Tibial artery (tissue), 4 donors: Measurements from ENCODE around the gene TMEM45B.

Experiments
- DNase-seq, 2 donors: peaks; one replicate each; pipeline ENCODE4 v3.0.0-alpha.2; 2019
- H3K27ac ChIP-seq, 2 donors: fragments of 200-600 bp; sonication (generic) in 1 of 2; 1 replicate in 1 of 2; 2 replicates in 1 of 2; pipeline ENCODE4 v1.5.1; 2018 to 2019; ENCODE audit warnings: mild to moderate bottlenecking in 1 of 2
- H3K27me3 ChIP-seq, 2 donors: fragments of 200-600 bp; sonication (generic) in 1 of 2; one replicate each; pipeline versions ENCODE4 v1.5.1 to v1.6.0; 2016 to 2019
- H3K36me3 ChIP-seq, 3 donors: fragments of 200-600 bp; sonication (generic) in 2 of 3; one replicate each; pipeline ENCODE4 v1.5.1; 2016 to 2019; ENCODE audit warnings: mild to moderate bottlenecking in 2 of 3
- H3K4me1 ChIP-seq, 4 donors: fragments of 200-600 bp; sonication (generic) in 2 of 4; 1 replicate in 3 of 4; 2 replicates in 1 of 4; pipeline ENCODE4 v1.5.1; 2016 to 2019
- H3K4me3 ChIP-seq, 2 donors: fragments of 200-600 bp; sonication (generic) in 1 of 2; 1 replicate in 1 of 2; 2 replicates in 1 of 2; pipeline ENCODE4 v1.5.1; 2018 to 2019; ENCODE audit warnings: mild to moderate bottlenecking in 2 of 2
- H3K9me3 ChIP-seq, 3 donors: fragments of 200-600 bp; sonication (generic) in 1 of 3; one replicate each; pipeline ENCODE4 v1.5.1; 2016 to 2019
- intact Hi-C: fragments of 100-400 bp; cut with DNase I; formaldehyde crosslinking; loops from one replicate; pipeline ENCODE4 v1.15.0; 2023; ENCODE audit warnings: low total_unique reads
- TF ChIP-seq, protein P1 (sequence below), 2 experiments: fragments of 200-600 bp in 1 of 2; fragments of 450-650 bp in 1 of 2; IDR thresholded peaks; one replicate each; pipeline ENCODE4 v1.5.1; 2017 to 2019; ENCODE audit warnings: antibody characterized with exemption in 2 of 2, mild to moderate bottlenecking in 1 of 2, moderate library complexity in 1 of 2

Gene TMEM45B

DNA sequence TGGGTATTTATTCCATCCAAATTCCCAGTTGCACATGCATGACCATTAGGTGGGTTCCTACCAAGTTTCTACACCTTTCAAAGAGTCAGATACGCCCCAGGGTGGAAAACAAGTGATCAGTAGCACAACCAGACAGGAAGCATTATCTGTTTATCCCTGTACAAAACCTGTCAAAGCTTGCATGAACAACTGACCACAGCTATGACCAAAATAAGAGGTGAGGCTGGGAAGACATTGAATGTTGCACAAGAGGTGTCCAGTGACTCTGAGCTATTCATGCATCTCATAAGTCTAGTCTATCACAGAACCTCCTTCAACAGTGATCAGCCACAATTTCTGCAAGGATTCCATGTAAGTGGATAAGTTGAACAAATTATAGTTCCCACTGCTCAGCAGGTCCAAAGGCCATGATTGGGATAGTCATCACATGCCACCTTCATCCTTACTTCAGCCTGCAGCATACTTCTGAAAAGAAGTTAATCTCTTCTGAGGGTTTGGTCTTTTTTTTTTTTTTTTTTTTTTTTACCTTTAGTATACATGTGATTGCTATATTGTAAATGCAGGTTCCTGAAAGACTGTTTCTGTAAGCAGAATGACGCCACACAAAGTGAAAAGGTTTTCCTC is 28.0 kb upstream of the TMEM45B start:
- TF ChIP-seq, protein P1, sequence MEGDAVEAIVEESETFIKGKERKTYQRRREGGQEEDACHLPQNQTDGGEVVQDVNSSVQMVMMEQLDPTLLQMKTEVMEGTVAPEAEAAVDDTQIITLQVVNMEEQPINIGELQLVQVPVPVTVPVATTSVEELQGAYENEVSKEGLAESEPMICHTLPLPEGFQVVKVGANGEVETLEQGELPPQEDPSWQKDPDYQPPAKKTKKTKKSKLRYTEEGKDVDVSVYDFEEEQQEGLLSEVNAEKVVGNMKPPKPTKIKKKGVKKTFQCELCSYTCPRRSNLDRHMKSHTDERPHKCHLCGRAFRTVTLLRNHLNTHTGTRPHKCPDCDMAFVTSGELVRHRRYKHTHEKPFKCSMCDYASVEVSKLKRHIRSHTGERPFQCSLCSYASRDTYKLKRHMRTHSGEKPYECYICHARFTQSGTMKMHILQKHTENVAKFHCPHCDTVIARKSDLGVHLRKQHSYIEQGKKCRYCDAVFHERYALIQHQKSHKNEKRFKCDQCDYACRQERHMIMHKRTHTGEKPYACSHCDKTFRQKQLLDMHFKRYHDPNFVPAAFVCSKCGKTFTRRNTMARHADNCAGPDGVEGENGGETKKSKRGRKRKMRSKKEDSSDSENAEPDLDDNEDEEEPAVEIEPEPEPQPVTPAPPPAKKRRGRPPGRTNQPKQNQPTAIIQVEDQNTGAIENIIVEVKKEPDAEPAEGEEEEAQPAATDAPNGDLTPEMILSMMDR (IDR thresholded peaks at IDR 0.05): no peak
- intact Hi-C loops: no loop called here
- DNase-seq: no peak
- Histone ChIP-seq H3K36me3 (no peaks in the 10 kb centered on the region), H3K4me3 (no peak overlapping the region), H3K27ac (no peak overlapping the region), H3K4me1 (no peaks in the 10 kb centered on the region), H3K9me3 (no peaks in the 10 kb centered on the region), H3K27me3 (no peaks in the 10 kb centered on the region)

DNA sequence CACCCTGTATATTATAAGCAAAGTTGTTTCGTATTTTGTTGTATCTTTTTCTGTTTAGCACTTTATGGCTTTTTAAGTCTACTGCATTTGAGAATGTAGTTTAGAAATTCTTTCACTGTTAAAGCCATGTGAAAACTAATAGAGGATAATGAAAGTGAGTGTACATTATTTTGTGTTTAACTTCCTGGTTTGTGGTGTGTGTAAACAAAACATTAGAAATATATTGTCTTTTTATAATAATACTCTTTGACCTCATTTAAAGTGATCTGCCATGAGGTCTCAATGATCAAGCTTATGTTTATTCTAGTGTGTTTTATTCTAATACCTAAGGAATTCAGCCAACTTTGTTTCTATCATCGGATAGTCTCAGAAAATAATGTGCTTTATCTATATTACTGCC is 27.4 kb upstream of the TMEM45B start:
- TF ChIP-seq, protein P1 (IDR thresholded peaks at IDR 0.05): no peak
- no peak overlapping the region for H3K4me3 ChIP-seq
- H3K9me3 ChIP-seq: no peaks in the 10 kb centered on the region
- intact Hi-C loops: no loop called here
- H3K4me1 ChIP-seq: no peaks in the 10 kb centered on the region
- DNase-seq: no peak
- H3K27me3 ChIP-seq: no peaks in the 10 kb centered on the region
- no peak overlapping the region for H3K27ac ChIP-seq
- no peaks in the 10 kb centered on the region for H3K36me3 ChIP-seq

DNA sequence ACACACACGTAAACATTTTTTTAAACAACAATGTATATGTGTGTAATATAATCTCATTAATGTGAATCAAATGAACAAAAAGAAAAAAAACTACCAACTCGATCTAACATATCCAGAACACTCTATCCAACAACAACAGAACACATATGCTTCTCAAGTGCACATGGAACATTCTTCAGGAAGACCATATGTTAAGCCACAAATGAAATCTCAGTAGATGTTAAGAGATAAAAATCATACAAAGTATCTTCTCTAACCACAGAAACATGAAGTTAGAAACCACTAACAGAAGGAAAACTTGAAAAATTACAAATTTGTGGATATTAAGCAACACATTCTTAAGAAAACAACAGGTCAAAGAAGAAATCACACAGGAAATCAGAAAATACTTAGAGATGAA is 25.5 kb upstream of the TMEM45B start:
- H3K27me3 ChIP-seq: no peaks in the 10 kb centered on the region
- H3K4me1 ChIP-seq: no peaks in the 10 kb centered on the region
- DNase-seq: no peak
- no peaks in the 10 kb centered on the region for H3K9me3 ChIP-seq
- H3K27ac ChIP-seq: no peak overlapping the region
- intact Hi-C loops: no loop called here
- no peak overlapping the region for H3K4me3 ChIP-seq
- TF ChIP-seq, protein P1 (IDR thresholded peaks at IDR 0.05): no peak
- H3K36me3 ChIP-seq: no peaks in the 10 kb centered on the region

DNA sequence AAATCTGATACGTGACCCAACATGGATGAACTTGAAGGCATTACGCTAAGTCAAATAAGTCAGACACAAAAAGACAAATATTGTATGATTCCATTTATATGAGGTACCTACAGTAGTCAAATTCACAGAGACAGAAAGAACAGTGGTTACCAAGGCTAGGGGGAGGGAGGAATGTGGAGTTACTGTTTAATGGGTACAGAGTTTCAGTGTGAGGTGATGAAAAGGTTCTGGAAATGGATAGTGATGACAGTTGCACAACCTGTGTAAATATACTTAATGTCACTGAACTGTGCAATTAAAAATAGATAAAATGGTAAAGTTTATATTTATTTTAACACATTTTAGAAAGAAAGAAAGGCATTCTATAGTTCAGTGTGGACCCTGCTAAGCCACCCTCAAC is 24.1 kb upstream of the TMEM45B start:
- Histone ChIP-seq H3K4me1 (no peaks in the 10 kb centered on the region), H3K36me3 (no peaks in the 10 kb centered on the region), H3K4me3 (no peak overlapping the region), H3K9me3 (no peaks in the 10 kb centered on the region), H3K27ac (no peak overlapping the region), H3K27me3 (no peaks in the 10 kb centered on the region)
- DNase-seq: no peak
- TF ChIP-seq, protein P1 (IDR thresholded peaks at IDR 0.05): no peak
- intact Hi-C loops: no loop called here

DNA sequence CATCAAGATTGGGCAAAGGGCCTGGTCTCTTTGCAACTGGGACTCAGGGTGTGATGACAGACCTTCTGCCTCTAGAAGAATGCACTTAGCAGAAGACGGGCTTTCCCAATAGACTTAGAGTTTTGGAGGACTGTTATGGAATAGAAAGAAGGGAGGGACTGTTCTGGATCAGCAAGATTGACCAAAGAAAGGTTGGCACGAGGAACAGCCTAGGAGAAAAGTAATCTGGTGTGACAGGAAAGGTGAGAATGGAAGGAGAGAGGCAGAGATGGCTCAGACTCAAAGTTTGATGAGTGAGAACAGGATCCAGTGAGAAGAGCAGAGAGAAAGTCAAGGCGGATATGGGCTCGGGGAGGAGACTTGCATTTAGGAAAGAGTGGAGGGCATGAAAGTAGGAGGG is 23.0 kb upstream of the TMEM45B start:
- no peak for DNase-seq
- TF ChIP-seq, protein P1 (IDR thresholded peaks at IDR 0.05): no peak
- H3K27me3 ChIP-seq: no peaks in the 10 kb centered on the region
- H3K36me3 ChIP-seq: no peaks in the 10 kb centered on the region
- H3K4me3 ChIP-seq: no peak overlapping the region
- H3K9me3 ChIP-seq: no peaks in the 10 kb centered on the region
- intact Hi-C loops: no loop called here
- no peaks in the 10 kb centered on the region for H3K4me1 ChIP-seq
- H3K27ac ChIP-seq: no peak overlapping the region

DNA sequence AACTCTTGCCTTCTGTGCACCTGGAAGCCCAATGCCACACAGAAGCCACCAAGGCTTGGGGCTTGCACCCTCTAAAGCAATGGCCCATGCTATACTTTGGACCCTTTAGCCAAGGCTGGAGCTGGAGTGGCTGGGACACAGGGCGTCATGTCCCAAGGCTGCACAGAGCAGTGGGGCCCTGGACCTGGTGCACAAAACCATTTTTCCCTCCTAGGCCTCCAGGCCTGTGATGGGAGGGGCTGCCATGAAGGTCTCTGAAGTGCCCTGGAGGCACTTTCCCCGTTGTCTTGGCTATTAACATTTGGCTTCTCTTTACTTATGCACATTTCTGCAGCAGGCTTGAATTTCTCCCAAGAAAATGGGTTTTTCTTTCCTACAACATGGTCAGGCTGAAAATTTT is 20.6 kb upstream of the TMEM45B start:
- TF ChIP-seq, protein P1 (IDR thresholded peaks at IDR 0.05): no peak
- intact Hi-C loops: no loop called here
- DNase-seq: no peak
- no peaks in the 10 kb centered on the region for H3K4me1 ChIP-seq
- H3K4me3 ChIP-seq: no peak overlapping the region
- H3K27me3 ChIP-seq: no peaks in the 10 kb centered on the region
- H3K36me3 ChIP-seq: no peaks in the 10 kb centered on the region
- no peak overlapping the region for H3K27ac ChIP-seq
- H3K9me3 ChIP-seq: no peaks in the 10 kb centered on the region
